HFF-Myc (cell line): ENCODE measurements around the gene EPHA8.

ENCODE experiments used
- DNase-seq: peaks from one replicate; pipeline ENCODE4 v3.0.0-alpha.2; 2011; ENCODE audit warnings: low read depth; ENCODE audit errors: extremely low read depth
- H3K4me3 ChIP-seq: replicated peaks from 2 replicates; pipeline ENCODE4 v1.5.1; 2011; ENCODE audit warnings: low read depth, mild to moderate bottlenecking, control low read depth, low read length
- CTCF ChIP-seq: IDR thresholded peaks from 2 replicates; pipeline ENCODE4 v1.5.1; 2012; ENCODE audit warnings: mild to moderate bottlenecking, low read depth, low read length, control low read depth; ENCODE audit errors: missing control alignments

Gene EPHA8

GRCh38 chr1:22522221-22522743 lies 41.0 kb upstream of the EPHA8 start:
- H3K4me3 ChIP-seq, result no peak overlapping the region
- TF ChIP-seq CTCF, result no peak
- no peak for DNase-seq

GRCh38 chr1:22524481-22524880 lies 38.8 kb upstream of the EPHA8 start:
- H3K4me3 ChIP-seq, result no peak overlapping the region
- TF ChIP-seq CTCF, result no peak
- DNase-seq, result no peak

- no peak overlapping the region for H3K4me3 ChIP-seq
- DNase-seq, result no peak
- no peak for TF ChIP-seq CTCF
Measured at GRCh38 chr1:22525211-22525610, 38.1 kb upstream of the EPHA8 start.

GRCh38 chr1:22525646-22526045 lies 37.6 kb upstream of the EPHA8 start:
- no peak for TF ChIP-seq CTCF
- DNase-seq, result no peak
- no peak overlapping the region for H3K4me3 ChIP-seq

- no peak for DNase-seq
- no peak for TF ChIP-seq CTCF
- H3K4me3 ChIP-seq, result no peak overlapping the region
Measured at GRCh38 chr1:22526098-22526497, 37.2 kb upstream of the EPHA8 start.

- DNase-seq, result no peak
- H3K4me3 ChIP-seq, result no peak overlapping the region
- TF ChIP-seq CTCF, result no peak
Measured at GRCh38 chr1:22526677-22527076, 36.6 kb upstream of the EPHA8 start.

GRCh38 chr1:22527122-22527521 lies 36.2 kb upstream of the EPHA8 start:
- no peak for DNase-seq
- no peak for TF ChIP-seq CTCF
- no peak overlapping the region for H3K4me3 ChIP-seq
